ENCODE measurements around the gene PTOV1. TPM values are rescaled to one million over a fixed set of nuclear protein-coding genes. Genes with fewer than 3 reads are reported as not detected.

Gene PTOV1
- total and polyA plus RNA-seq, 2 of the 13 experiments (the other 11 are each of a cell fraction or from before 2014, with no cell fraction given): 63.5 to 68.5 TPM

DNA sequence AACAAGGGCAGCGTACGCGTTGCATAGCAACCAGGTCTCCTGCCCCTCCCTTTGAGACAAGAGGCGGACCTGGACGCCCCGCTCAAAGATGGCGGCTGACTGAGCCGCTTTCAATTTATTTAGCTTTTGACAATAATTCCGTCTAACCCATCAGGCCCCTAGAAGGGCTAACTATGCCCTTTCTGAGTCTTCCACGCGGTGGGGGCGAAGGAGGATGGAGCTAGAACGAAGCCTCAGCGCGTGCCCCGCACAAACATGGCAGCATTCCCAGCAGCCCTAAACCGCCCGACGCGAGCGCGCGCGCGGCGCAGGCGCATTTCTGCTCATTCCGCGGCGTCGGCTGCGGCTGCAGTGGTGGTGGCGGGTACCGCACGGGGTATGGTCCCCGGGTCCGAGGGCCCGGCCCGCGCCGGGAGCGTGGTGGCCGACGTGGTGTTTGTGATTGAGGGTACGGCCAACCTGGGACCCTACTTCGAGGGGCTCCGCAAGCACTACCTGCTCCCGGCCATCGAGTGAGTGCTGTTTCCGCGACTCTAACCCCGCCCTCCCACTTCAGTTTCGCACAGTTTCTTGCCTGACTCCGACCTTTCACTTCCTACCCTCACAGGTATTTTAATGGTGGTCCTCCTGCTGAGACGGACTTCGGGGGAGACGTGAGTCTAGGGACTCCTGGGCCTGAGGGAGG is 32.9 kb upstream of the PTOV1 start, which contains the start of gene MED25:
TSS of gene MED25 (plus strand) at position 326 of the 685 bp plus-strand sequence. CDS start at position 379, 53 bp downstream.
- POLR2A ChIA-PET: interaction anchor here (1.0 kb wide), 1 partner anchor 46 kb away, joined by 3 read pairs; no protein-coding TSS in a partner anchor
- ATAC-seq (peak; percentile 96), FAIRE-seq (peak; percentile 83), DNase-seq (ENCODE audit: low spot score) (peak; percentile 63)
- Histone ChIP-seq H3K4me1 (ENCODE audit: insufficient read depth, low read length) (peaks cover 11% of the 10 kb centered on the region), H3K9me3 (ENCODE audit: low read length) (no peaks in the 10 kb centered on the region), H2AFZ (ENCODE audit: low read length) (peak within 1 kb of the TSS; percentile 81), H3K36me3 (replicated peaks in 1 of 2; ENCODE audit: control insufficient read depth in 1 of 2, insufficient read depth in 2 of 2, low read length in 2 of 2) (peaks cover 2 to 4% of the 10 kb centered on the region in 2 experiments; a peak in 1 of 5 replicates), H3K79me2 (ENCODE audit: insufficient read depth, low read length) (peaks cover 20% of the 10 kb centered on the region), H3K27ac (ENCODE audit: extremely low read length, insufficient read depth, low read length) (peak within 1 kb of the TSS; percentile 88), H3K9ac (ENCODE audit: insufficient read depth, low read depth, low read length) (peak within 1 kb of the TSS; percentile 94), H4K20me1 (ENCODE audit: insufficient read depth, low read length) (no peaks in the 10 kb centered on the region), H3K4me2 (ENCODE audit: low read depth, low read length) (peak within 1 kb of the TSS; percentile 78), H3K27me3 (ENCODE audit: control insufficient read depth in 1 of 2, insufficient read depth in 2 of 2, low read length in 2 of 2) (no peaks in the 10 kb centered on the region; a peak in 1 of 5 replicates), H3K4me3 (replicated peaks in 1 of 3; ENCODE audit: insufficient read depth in 1 of 3, low read depth in 2 of 3, low read length in 3 of 3) (peak within 1 kb of the TSS; percentile 88 to 98 (median 91))
- intact Hi-C loops (cut with micrococcal nuclease; ENCODE audit: unreplicated experiment): loop anchor here (10.0 kb wide), 1 partner anchor 53 kb away; the partner anchor contains the start of genes AP2A1 and TSKS
- under 1% methylated on average over 25 of the region's 57 CpGs for WGBS (ENCODE audit: low lambda C conversion rate)
- in situ Hi-C loops (cut with HindIII; ENCODE audit: extremely low pct_ligation_motif_present, low pct_unique_long_range_greater_than_20kb): no loop called here
- CTCF ChIA-PET (ENCODE audit: low intra/inter-chr PET ratio, low total read pairs): no interaction called here
- no TSS peak for BruUV-seq (replicated peaks)
- TF ChIP-seq ZNF232 (CRISPR knock-in tag; IDR thresholded peaks at IDR 0.05; ENCODE audit: borderline replicate concordance) (peak; percentile 48; the same call in 1 of the 2 replicates), ZNF264 (CRISPR knock-in tag; IDR thresholded peaks at IDR 0.05) (no peak), CBX2 (IDR thresholded peaks at IDR 0.05; ENCODE audit: low read depth, low read length) (no peak), CBX2 (CRISPR knock-in tag; IDR thresholded peaks at IDR 0.05; ENCODE audit: low read depth) (no peak), PRDM10 (CRISPR knock-in tag; IDR thresholded peaks at IDR 0.05; ENCODE audit: low read depth) (0 out of 2 replicates have a peak, but pooled peaks have one; percentile 20), ARHGAP35 (CRISPR knock-in tag; IDR thresholded peaks at IDR 0.05; ENCODE audit: borderline replicate concordance) (no peak), ZZZ3 (CRISPR knock-in tag; IDR thresholded peaks at IDR 0.05; ENCODE audit: borderline replicate concordance) (0 out of 2 replicates have a peak, but pooled peaks have one; percentile 55), ZBTB46 (CRISPR knock-in tag; IDR thresholded peaks at IDR 0.05; ENCODE audit: borderline replicate concordance) (no peak), PHB2 (IDR thresholded peaks at IDR 0.05; ENCODE audit: partially characterized antibody) (no peak), ZNF788 (CRISPR knock-in tag; IDR thresholded peaks at IDR 0.05; ENCODE audit: borderline replicate concordance) (peak; percentile 52; the same call in 1 of the 2 replicates), KAT7 (CRISPR knock-in tag; IDR thresholded peaks at IDR 0.05; ENCODE audit: borderline replicate concordance) (0 out of 2 replicates have a peak, but pooled peaks have one; percentile 33), ZNF274 (CRISPR knock-in tag; IDR thresholded peaks at IDR 0.05) (no peak; the same call in 1 of the 2 replicates), EP300 (IDR thresholded peaks at IDR 0.05; ENCODE audit: low read depth in 2 of 2, low read length in 2 of 2) (no peak), EP300 (CRISPR knock-in tag; IDR thresholded peaks at IDR 0.05; ENCODE audit: borderline replicate concordance) (no peak), ARNT2 (CRISPR knock-in tag; IDR thresholded peaks at IDR 0.05; ENCODE audit: low read depth) (no peak), MBD4 (IDR thresholded peaks at IDR 0.05; ENCODE audit: borderline replicate concordance, low read length) (no peak), ZNF225 (CRISPR knock-in tag; IDR thresholded peaks at IDR 0.05) (no peak), ZNF256 (CRISPR knock-in tag; conservative IDR thresholded peaks at IDR 0.05) (no peak), HDAC1 (CRISPR knock-in tag; IDR thresholded peaks at IDR 0.05) (peak; percentile 39)

All from HepG2 (cell line).